K562 (cell line): Measurements from ENCODE around the gene NFIB. TPM values are rescaled to one million over a fixed set of nuclear protein-coding genes. Genes with fewer than 3 reads are reported as not detected.

ENCODE experiments used
- ATAC-seq: fragments of 200-7000 bp; cut with Tn5 transposase; 3 replicates; pipeline ENCODE4 v1.9.1; 2020; ENCODE audit warnings: moderate library complexity
- BruUV-seq: library from RNA; stranded (reverse); fragments of 400-500 nt; replicated peaks from 2 replicates; lab custom pipeline; 2021; lab: Mats Ljungman, UMichigan
- CTCF ChIA-PET: fragments of 300-600 bp; formaldehyde crosslinking; extraction: SDS; loops from one replicate; lab custom pipeline; 2021; ENCODE audit warnings: low intra/inter-chr PET ratio; lab: Yijun Ruan, JAX
- POLR2A ChIA-PET: fragments of 300-600, 350-650 bp; sonication (Branson Sonifier 250); formaldehyde crosslinking; extraction: SDS; loops from one replicate; lab custom pipeline; 2021; ENCODE audit warnings: antibody characterized with exemption, inconsistent platforms; lab: Yijun Ruan, JAX
- DNase-seq, 4 experiments: peaks; one replicate each; pipeline versions ENCODE4 v3.0.0 to v3.0.0-alpha.2; 2011 to 2018; ENCODE audit warnings: low spot score in 3 of 4, mixed read lengths in 3 of 4; ENCODE audit errors: extremely low read depth in 1 of 4
- FAIRE-seq: peaks from 2 replicates; lab custom pipeline; 2011; peaks lifted over from hg19 to GRCh38; lab: Jason Lieb, UNC
- H2AFZ ChIP-seq: 2 replicates; pipeline ENCODE4 v1.6.0; 2011; ENCODE audit warnings: low read depth, low read length, control low read depth, inconsistent platforms
- H3K27ac ChIP-seq: fragments of 200-600 bp; 3 replicates; pipeline ENCODE4 v1.8.0; 2011; ENCODE audit warnings: low read depth, mild to moderate bottlenecking, control low read depth, inconsistent platforms, low read length, moderate library complexity, mixed read lengths; ENCODE audit errors: extremely low read depth
- H3K27me3 ChIP-seq, 2 experiments: fragments of 300-600 bp in 1 of 2; 2 replicates in 1 of 2; 3 replicates in 1 of 2; pipeline versions ENCODE4 v1.6.0 to v1.8.0; 2011; ENCODE audit warnings: inconsistent platforms in 2 of 2, low read length in 2 of 2, mild to moderate bottlenecking in 1 of 2, mixed read lengths in 1 of 2, moderate library complexity in 1 of 2; ENCODE audit not compliant: control insufficient read depth in 2 of 2, insufficient read depth in 2 of 2
- H3K36me3 ChIP-seq: fragments of 300-600 bp; 3 replicates; pipeline ENCODE4 v1.8.0; 2011; ENCODE audit warnings: mild to moderate bottlenecking, low read length, inconsistent platforms; ENCODE audit not compliant: control insufficient read depth, insufficient read depth
- H3K4me1 ChIP-seq, 2 experiments: fragments of 200-600 bp in 1 of 2; replicated peaks in 1 of 2; 2 replicates in 1 of 2; 3 replicates in 1 of 2; pipeline versions ENCODE4 v1.5.1 to v1.8.0; 2011; ENCODE audit warnings: inconsistent platforms in 2 of 2, low read length in 2 of 2, mild to moderate bottlenecking in 1 of 2, mixed read lengths in 1 of 2, moderate library complexity in 1 of 2; ENCODE audit not compliant: control insufficient read depth in 2 of 2, insufficient read depth in 2 of 2
- H3K4me2 ChIP-seq: 2 replicates; pipeline ENCODE4 v1.6.1; 2011; ENCODE audit warnings: low read length, control low read depth, inconsistent platforms, mixed read lengths; ENCODE audit not compliant: insufficient read depth
- H3K4me3 ChIP-seq: fragments of 200-600 bp; sonication (generic), shearing (Covaris generic); 2 replicates; pipeline ENCODE4 v1.5.1; 2016; ENCODE audit warnings: control low read depth, inconsistent platforms
- H3K79me2 ChIP-seq: fragments of 200-600 bp; 3 replicates; pipeline ENCODE4 v1.8.0; 2011; ENCODE audit warnings: low read length, inconsistent platforms; ENCODE audit not compliant: control insufficient read depth, insufficient read depth
- H3K9ac ChIP-seq, 2 experiments: 2 replicates each; pipeline versions ENCODE4 v1.6.0 to v1.6.1; 2011; ENCODE audit warnings: low read depth in 2 of 2, low read length in 2 of 2, control low read depth in 1 of 2, inconsistent platforms in 1 of 2, mild to moderate bottlenecking in 1 of 2, mixed read lengths in 1 of 2; ENCODE audit not compliant: insufficient read depth in 1 of 2
- H3K9me1 ChIP-seq: one replicate; pipeline ENCODE4 v1.6.0; 2011; ENCODE audit warnings: inconsistent platforms, mild to moderate bottlenecking, low read length, moderate library complexity; ENCODE audit not compliant: control insufficient read depth, insufficient read depth
- H3K9me3 ChIP-seq: replicated peaks from 2 replicates; pipeline ENCODE4 v1.5.1; 2011; ENCODE audit warnings: low read depth, low read length, inconsistent platforms; ENCODE audit not compliant: control insufficient read depth, insufficient read depth
- H4K20me1 ChIP-seq: replicated peaks from 2 replicates; pipeline ENCODE4 v1.6.1; 2011; ENCODE audit warnings: low read length, inconsistent platforms, mixed read lengths; ENCODE audit not compliant: control insufficient read depth, insufficient read depth
- NFRKB ChIP-seq: fragments of 450-650 bp; IDR thresholded peaks from 2 replicates; pipeline ENCODE4 v1.6.1; 2016; ENCODE audit warnings: low read depth
- NRF1 ChIP-seq, 2 experiments: fragments of 450-650 bp; IDR thresholded peaks in 1 of 2; conservative IDR thresholded peaks in 1 of 2; 2 replicates each; pipeline ENCODE4 v1.6.1; 2014; ENCODE audit warnings: mild to moderate bottlenecking in 2 of 2
- NUFIP1 ChIP-seq: fragments of 450-650 bp; IDR thresholded peaks from 2 replicates; pipeline ENCODE4 v1.6.1; 2018; ENCODE audit not compliant: partially characterized antibody
- RUNX1 ChIP-seq: sonication (generic); IDR thresholded peaks from 2 replicates; pipeline ENCODE4 v1.6.1; 2016; ENCODE audit warnings: antibody characterized with exemption, low read depth
- WGBS: fragments of 100-300 bp; shearing (Covaris generic); methylation state at CpG from one replicate; pipeline ENCODE4 v1.1.6; 2016; ENCODE audit warnings: low coverage, mixed read lengths; ENCODE audit not compliant: insufficient coverage; ENCODE audit errors: missing lambda C conversion rate; 5-methylcytosine and 5-hydroxymethylcytosine counted together
- in situ Hi-C: fragments of 300-500 bp; cut with MboI; formaldehyde crosslinking; loops from 4 replicates; pipeline ENCODE4 v1.15.0; 2018; ENCODE audit warnings: inconsistent platforms, mixed read lengths
- intact Hi-C: fragments of 100-400 bp; cut with micrococcal nuclease; formaldehyde crosslinking; loops from 2 replicates; pipeline ENCODE4 v1.14.2; 2022
- polyA plus RNA-seq, 8 experiments: library from polyadenylated mRNA; depleted of rRNA in 4 of 8; stranded (reverse) in 5 of 8; unstranded in 3 of 8; fragments of >200 nt; fragmentation: Nextera tagmentation in 2 of 8; fragmentation: Illumina TruSeq in 1 of 8; extraction: Ambion mirVana in 2 of 8; extraction: Trizol in 1 of 8; gene quantifications; 2 replicates each; pipeline versions ENCODE4 v1.2.1 to v1.2.3, GENCODE V29; 2011 to 2014; ENCODE audit warnings: inconsistent platforms in 1 of 8, missing spikeins in 1 of 8
- total RNA-seq, 7 experiments: library from RNA; depleted of rRNA in 6 of 7; stranded (reverse); fragments of >200 nt in 6 of 7; fragmentation: Illumina TruSeq in 2 of 7; extraction: Trizol in 2 of 7; gene quantifications; 2 replicates each; pipeline versions ENCODE4 v1.2.1 to v1.2.3, GENCODE V29; 2011 to 2021; ENCODE audit warnings: low replicate concordance in 1 of 7
- TF ChIP-seq, protein P1 (sequence below): fragments of 200-800 bp; sonication (Bioruptor generic); IDR thresholded peaks from 2 replicates; pipeline ENCODE4 v1.6.1; 2017; ENCODE audit warnings: missing genetic modification characterization, missing compliant biosample characterization
- TF ChIP-seq, protein P2 (sequence below): fragments of 450-650 bp; IDR thresholded peaks from 2 replicates; pipeline ENCODE4 v1.6.1; 2017; ENCODE audit warnings: antibody characterized with exemption, mild to moderate bottlenecking

The NFIB gene
- total and polyA plus RNA-seq, 9 of the 15 experiments (the other 6 are each of a cell fraction or from before 2014, with no cell fraction given), result 1.2 to 3.3 (median 1.9) TPM

DNA sequence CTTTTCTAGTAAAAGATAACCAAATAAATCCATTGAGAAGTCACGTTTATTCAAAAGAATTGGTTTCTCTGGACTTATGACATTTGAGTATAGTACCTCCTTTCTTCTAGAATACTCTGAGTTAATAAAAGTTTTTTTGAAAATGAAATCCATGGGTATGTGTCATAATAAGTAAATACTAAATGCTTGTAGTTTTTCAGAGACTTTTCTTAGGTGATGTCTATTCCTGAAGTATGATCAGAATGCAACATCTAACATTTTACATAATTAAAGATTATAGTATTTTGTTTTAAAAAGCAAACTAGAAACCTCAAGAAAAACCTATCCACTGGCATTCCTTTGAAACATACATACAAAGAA, 63.2 kb downstream of the NFIB start:
- no peaks in the 10 kb centered on the region for H3K9me1 ChIP-seq
- TF ChIP-seq RUNX1 (no peak), NFRKB (no peak), NRF1 (conservative IDR thresholded peaks at IDR 0.05 in 1 of 2, IDR thresholded peaks at IDR 0.05 in 1 of 2) (no peak), NUFIP1 (no peak)
- TF ChIP-seq, protein P1, sequence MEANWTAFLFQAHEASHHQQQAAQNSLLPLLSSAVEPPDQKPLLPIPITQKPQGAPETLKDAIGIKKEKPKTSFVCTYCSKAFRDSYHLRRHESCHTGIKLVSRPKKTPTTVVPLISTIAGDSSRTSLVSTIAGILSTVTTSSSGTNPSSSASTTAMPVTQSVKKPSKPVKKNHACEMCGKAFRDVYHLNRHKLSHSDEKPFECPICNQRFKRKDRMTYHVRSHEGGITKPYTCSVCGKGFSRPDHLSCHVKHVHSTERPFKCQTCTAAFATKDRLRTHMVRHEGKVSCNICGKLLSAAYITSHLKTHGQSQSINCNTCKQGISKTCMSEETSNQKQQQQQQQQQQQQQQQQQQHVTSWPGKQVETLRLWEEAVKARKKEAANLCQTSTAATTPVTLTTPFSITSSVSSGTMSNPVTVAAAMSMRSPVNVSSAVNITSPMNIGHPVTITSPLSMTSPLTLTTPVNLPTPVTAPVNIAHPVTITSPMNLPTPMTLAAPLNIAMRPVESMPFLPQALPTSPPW (CRISPR knock-in tag), result no peak
- TF ChIP-seq, protein P2, sequence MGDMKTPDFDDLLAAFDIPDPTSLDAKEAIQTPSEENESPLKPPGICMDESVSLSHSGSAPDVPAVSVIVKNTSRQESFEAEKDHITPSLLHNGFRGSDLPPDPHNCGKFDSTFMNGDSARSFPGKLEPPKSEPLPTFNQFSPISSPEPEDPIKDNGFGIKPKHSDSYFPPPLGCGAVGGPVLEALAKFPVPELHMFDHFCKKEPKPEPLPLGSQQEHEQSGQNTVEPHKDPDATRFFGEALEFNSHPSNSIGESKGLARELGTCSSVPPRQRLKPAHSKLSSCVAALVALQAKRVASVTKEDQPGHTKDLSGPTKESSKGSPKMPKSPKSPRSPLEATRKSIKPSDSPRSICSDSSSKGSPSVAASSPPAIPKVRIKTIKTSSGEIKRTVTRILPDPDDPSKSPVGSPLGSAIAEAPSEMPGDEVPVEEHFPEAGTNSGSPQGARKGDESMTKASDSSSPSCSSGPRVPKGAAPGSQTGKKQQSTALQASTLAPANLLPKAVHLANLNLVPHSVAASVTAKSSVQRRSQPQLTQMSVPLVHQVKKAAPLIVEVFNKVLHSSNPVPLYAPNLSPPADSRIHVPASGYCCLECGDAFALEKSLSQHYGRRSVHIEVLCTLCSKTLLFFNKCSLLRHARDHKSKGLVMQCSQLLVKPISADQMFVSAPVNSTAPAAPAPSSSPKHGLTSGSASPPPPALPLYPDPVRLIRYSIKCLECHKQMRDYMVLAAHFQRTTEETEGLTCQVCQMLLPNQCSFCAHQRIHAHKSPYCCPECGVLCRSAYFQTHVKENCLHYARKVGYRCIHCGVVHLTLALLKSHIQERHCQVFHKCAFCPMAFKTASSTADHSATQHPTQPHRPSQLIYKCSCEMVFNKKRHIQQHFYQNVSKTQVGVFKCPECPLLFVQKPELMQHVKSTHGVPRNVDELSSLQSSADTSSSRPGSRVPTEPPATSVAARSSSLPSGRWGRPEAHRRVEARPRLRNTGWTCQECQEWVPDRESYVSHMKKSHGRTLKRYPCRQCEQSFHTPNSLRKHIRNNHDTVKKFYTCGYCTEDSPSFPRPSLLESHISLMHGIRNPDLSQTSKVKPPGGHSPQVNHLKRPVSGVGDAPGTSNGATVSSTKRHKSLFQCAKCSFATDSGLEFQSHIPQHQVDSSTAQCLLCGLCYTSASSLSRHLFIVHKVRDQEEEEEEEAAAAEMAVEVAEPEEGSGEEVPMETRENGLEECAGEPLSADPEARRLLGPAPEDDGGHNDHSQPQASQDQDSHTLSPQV, result no peak
- TF ChIP-seq, all 486 proteins: peak for 0
- Histone ChIP-seq H3K9me3 (no peaks in the 10 kb centered on the region), H3K4me2 (no peak overlapping the region), H3K27ac (no peak overlapping the region), H3K79me2 (no peaks in the 10 kb centered on the region), H3K4me3 (no peak overlapping the region), H3K27me3 (no peaks in the 10 kb centered on the region; a peak in 1 of 5 replicates), H4K20me1 (no peaks in the 10 kb centered on the region), H2AFZ (no peak overlapping the region), H3K4me1 (no peaks in the 10 kb centered on the region), H3K9ac (no peak overlapping the region), H3K36me3 (no peaks in the 10 kb centered on the region)
- POLR2A ChIA-PET, result interaction anchor here (0.8 to 2.0 kb wide), 2 partner anchors 15 to 568 kb away, joined by 3 to 4 read pairs; no protein-coding TSS in a partner anchor
- intact Hi-C loops, result no loop called here
- 0% methylated on average over 1 of the region's 1 CpG for WGBS
- in situ Hi-C loops, result no loop called here
- no TSS peak for BruUV-seq
- CTCF ChIA-PET, result no interaction called here
- DNase-seq (no peak), FAIRE-seq (no peak), ATAC-seq (no peak)
